ENCODE measurements around the gene WNT7B. TPM values are rescaled to one million over a fixed set of nuclear protein-coding genes. Genes with fewer than 3 reads are reported as not detected.

The WNT7B gene
- total and polyA plus RNA-seq, 2 donors (not counting 1 experiment from before 2014, with no cell fraction given), result 0.22 to 0.67 TPM

DNA sequence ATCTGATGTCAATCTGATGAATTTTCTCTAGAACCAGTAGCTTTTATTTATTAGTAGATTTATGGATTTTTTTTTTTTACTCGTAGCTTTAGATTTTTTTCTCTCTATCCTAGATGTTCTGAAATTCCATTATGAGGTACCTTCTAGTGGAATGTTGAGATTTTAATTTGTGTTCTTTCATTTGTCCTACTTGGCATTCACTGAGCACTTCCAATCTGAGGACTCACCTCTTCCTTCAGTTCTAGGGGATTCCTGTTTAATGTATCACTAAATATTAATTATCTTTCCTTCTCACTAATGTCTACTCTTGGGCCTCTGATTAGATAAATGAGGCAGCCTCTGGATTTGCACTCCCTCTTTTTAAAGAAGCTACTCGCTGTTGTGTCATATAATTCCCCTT is 40.2 kb upstream of the WNT7B start:
- no peaks in the 10 kb centered on the region for H3K9me3 ChIP-seq (ENCODE audit: control extremely low read depth in 1 of 3, control insufficient read depth in 2 of 3, insufficient read depth in 1 of 3, low read length in 2 of 3)
- H3K4me1 ChIP-seq (ENCODE audit: control insufficient read depth in 2 of 2, insufficient read depth in 2 of 2, low read length in 2 of 2), result peaks cover 3 to 17% of the 10 kb centered on the region in 2 donors
- POLR2A ChIA-PET, result interaction anchor here (1.1 kb wide), 1 partner anchor 132 kb away, joined by 3 read pairs; no protein-coding TSS in a partner anchor
- no peak overlapping the region for H3K27ac ChIP-seq (ENCODE audit: low read length in 2 of 2)
- no peak overlapping the region for H2AFZ ChIP-seq (ENCODE audit: insufficient read depth, low read depth, low read length, poor library complexity, severe bottlenecking)
- no peaks in the 10 kb centered on the region for H3K36me3 ChIP-seq (replicated peaks in 1 of 2; ENCODE audit: control extremely low read depth in 1 of 2, control insufficient read depth in 1 of 2, extremely low read depth in 1 of 2, insufficient read depth in 2 of 2, low read length in 1 of 2)
- Mint-ChIP-seq H3K27me3 (no peaks in the 10 kb centered on the region), H3K27ac (no peak overlapping the region), H3K4me1 (peaks cover 10% of the 10 kb centered on the region), H3K4me3 (no peak overlapping the region), H3K9me3 (ENCODE audit: insufficient read depth) (no peaks in the 10 kb centered on the region)
- ATAC-seq (ENCODE audit: low read depth), result no peak
- no peak for DNase-seq
- WGBS (ENCODE audit: insufficient coverage), result no CpG with 5 or more reads among the region's 2 CpGs
- no peaks in the 10 kb centered on the region for H4K20me1 ChIP-seq (ENCODE audit: control insufficient read depth, insufficient read depth, low read length, poor library complexity, severe bottlenecking)
- H3K4me3 ChIP-seq (ENCODE audit: control extremely low read depth in 1 of 5, extremely low read depth in 1 of 5, insufficient read depth in 1 of 5, low read depth in 2 of 5, low read length in 4 of 5), result no peak overlapping the region
- TF ChIP-seq, protein P1, sequence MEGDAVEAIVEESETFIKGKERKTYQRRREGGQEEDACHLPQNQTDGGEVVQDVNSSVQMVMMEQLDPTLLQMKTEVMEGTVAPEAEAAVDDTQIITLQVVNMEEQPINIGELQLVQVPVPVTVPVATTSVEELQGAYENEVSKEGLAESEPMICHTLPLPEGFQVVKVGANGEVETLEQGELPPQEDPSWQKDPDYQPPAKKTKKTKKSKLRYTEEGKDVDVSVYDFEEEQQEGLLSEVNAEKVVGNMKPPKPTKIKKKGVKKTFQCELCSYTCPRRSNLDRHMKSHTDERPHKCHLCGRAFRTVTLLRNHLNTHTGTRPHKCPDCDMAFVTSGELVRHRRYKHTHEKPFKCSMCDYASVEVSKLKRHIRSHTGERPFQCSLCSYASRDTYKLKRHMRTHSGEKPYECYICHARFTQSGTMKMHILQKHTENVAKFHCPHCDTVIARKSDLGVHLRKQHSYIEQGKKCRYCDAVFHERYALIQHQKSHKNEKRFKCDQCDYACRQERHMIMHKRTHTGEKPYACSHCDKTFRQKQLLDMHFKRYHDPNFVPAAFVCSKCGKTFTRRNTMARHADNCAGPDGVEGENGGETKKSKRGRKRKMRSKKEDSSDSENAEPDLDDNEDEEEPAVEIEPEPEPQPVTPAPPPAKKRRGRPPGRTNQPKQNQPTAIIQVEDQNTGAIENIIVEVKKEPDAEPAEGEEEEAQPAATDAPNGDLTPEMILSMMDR (IDR thresholded peaks at IDR 0.05), result no peak
- TF ChIP-seq EZH2 (IDR thresholded peaks at IDR 0.05; ENCODE audit: borderline replicate concordance, insufficient read depth, low read depth, low read length, poor library complexity, severe bottlenecking), result no peak
- H3K79me2 ChIP-seq (ENCODE audit: control insufficient read depth, insufficient read depth, low read length), result no peaks in the 10 kb centered on the region
- H3K4me2 ChIP-seq (replicated peaks; ENCODE audit: low read depth, low read length, poor library complexity, severe bottlenecking), result no peak overlapping the region
- peaks cover 0 to 4% (median 0%) of the 10 kb centered on the region in 4 experiments for H3K27me3 ChIP-seq (replicated peaks in 1 of 4; ENCODE audit: control extremely low read depth in 1 of 4, control insufficient read depth in 3 of 4, insufficient read depth in 4 of 4, low read length in 3 of 4)
- CTCF ChIA-PET, result interaction anchor here (0.6 to 20.6 kb wide), 6 partner anchors 9 to 299 kb away, joined by 3 to 533 read pairs (median 8); no protein-coding TSS in a partner anchor
- no peak overlapping the region for H3K9ac ChIP-seq (ENCODE audit: low read length)
- intact Hi-C loops (cut with micrococcal nuclease), result no loop called here

Data from B cell (primary cell).